Hepatocyte (in vitro differentiated cells): Measurements from ENCODE around the gene NRSN2.

ENCODE experiments used
- EZH2 ChIP-seq: fragments of 200-600 bp; sonication (generic); IDR thresholded peaks from 2 replicates; pipeline ENCODE4 v1.6.1; 2016; ENCODE audit warnings: antibody characterized with exemption, mild to moderate bottlenecking, borderline replicate concordance
- EZH2phosphoT487 ChIP-seq: fragments of 200-600 bp; sonication (generic); IDR thresholded peaks from one replicate; pipeline ENCODE4 v1.6.1; 2018; ENCODE audit warnings: antibody characterized with exemption, mild to moderate bottlenecking, low read depth, moderate library complexity; ENCODE audit not compliant: unreplicated experiment, severe bottlenecking
- TF ChIP-seq, protein P1 (sequence below): fragments of 200-600 bp; sonication (generic); IDR thresholded peaks from 2 replicates; pipeline ENCODE4 v1.5.1; 2016; ENCODE audit warnings: antibody characterized with exemption, mild to moderate bottlenecking; ENCODE audit not compliant: poor library complexity

DNA sequence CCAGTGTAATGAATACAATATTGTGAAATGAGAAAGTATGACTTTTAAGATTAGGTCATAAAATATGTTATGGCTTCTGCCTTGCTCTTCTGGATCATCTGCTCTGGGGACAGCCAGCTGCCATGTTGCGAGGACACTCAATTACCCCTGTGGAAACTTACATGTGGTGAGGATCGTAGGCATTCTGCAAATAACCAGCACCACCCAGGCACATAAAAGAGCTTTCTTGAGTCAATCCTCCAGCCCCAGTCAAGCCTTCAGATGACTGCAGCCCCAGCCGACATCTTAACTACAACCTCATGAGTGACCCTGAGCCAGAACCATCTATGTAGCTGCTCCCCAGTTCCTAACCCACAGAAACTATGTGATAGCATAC, 56.7 kb downstream of the NRSN2 start:
- TF ChIP-seq, protein P1, sequence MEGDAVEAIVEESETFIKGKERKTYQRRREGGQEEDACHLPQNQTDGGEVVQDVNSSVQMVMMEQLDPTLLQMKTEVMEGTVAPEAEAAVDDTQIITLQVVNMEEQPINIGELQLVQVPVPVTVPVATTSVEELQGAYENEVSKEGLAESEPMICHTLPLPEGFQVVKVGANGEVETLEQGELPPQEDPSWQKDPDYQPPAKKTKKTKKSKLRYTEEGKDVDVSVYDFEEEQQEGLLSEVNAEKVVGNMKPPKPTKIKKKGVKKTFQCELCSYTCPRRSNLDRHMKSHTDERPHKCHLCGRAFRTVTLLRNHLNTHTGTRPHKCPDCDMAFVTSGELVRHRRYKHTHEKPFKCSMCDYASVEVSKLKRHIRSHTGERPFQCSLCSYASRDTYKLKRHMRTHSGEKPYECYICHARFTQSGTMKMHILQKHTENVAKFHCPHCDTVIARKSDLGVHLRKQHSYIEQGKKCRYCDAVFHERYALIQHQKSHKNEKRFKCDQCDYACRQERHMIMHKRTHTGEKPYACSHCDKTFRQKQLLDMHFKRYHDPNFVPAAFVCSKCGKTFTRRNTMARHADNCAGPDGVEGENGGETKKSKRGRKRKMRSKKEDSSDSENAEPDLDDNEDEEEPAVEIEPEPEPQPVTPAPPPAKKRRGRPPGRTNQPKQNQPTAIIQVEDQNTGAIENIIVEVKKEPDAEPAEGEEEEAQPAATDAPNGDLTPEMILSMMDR = no peak
- no peak for TF ChIP-seq EZH2
- no peak for TF ChIP-seq EZH2phosphoT487
